Heart right ventricle (tissue), 16 donors: ENCODE data around the gene CMKLR1. TPM values are rescaled to one million over a fixed set of nuclear protein-coding genes. Genes with fewer than 3 reads are reported as not detected.

Experiments
- ATAC-seq, 8 donors: fragments of 200-7000 bp; cut with Tn5 transposase; one replicate each; pipeline ENCODE4 v1.9.1; 2020; ENCODE audit warnings: mild to moderate bottlenecking in 8 of 8, moderate library complexity in 8 of 8, moderate number of reproducible peaks in 1 of 8
- DNase-seq, 2 donors: peaks; one replicate each; pipeline ENCODE4 v3.0.0-alpha.2; 2020
- H3K27ac ChIP-seq, 10 donors: fragments of 200-600 bp; sonication (generic) in 2 of 10; one replicate each; pipeline versions ENCODE4 v1.5.0 to v1.8.0; 2020 to 2022; ENCODE audit warnings: mild to moderate bottlenecking in 3 of 10
- H3K27me3 ChIP-seq, 7 donors: fragments of 200-600 bp; one replicate each; pipeline ENCODE4 v1.8.0; 2021 to 2022; ENCODE audit warnings: mild to moderate bottlenecking in 2 of 7
- H3K36me3 ChIP-seq, 9 donors: fragments of 200-600 bp; sonication (generic) in 1 of 9; one replicate each; pipeline versions ENCODE4 v1.5.0 to v1.8.0; 2020 to 2022; ENCODE audit warnings: mild to moderate bottlenecking in 2 of 9
- H3K4me1 ChIP-seq, 9 donors: fragments of 200-600 bp; sonication (generic) in 1 of 9; one replicate each; pipeline versions ENCODE4 v1.5.0 to v1.8.0; 2020 to 2022; ENCODE audit warnings: mild to moderate bottlenecking in 4 of 9
- H3K4me3 ChIP-seq, 10 donors: fragments of 200-600 bp; sonication (generic) in 2 of 10; one replicate each; pipeline versions ENCODE4 v1.5.0 to v1.8.0; 2020 to 2022; ENCODE audit warnings: mild to moderate bottlenecking in 7 of 10, moderate library complexity in 2 of 10
- H3K9me3 ChIP-seq, 11 donors: fragments of 200-600 bp in 10 of 11; sonication (generic) in 2 of 11; one replicate each; pipeline versions ENCODE4 v1.5.0 to v1.8.0; 2013 to 2022; ENCODE audit warnings: mild to moderate bottlenecking in 2 of 11, control low read depth in 1 of 11, moderate library complexity in 1 of 11
- WGBS, 2 donors: extraction: QIAGEN DNeasy Blood & Tissue Kit; methylation state at CpG; one replicate each; pipeline ENCODE4 v1.1.7; 2013; ENCODE audit warnings: inconsistent platforms in 1 of 2; 5-methylcytosine and 5-hydroxymethylcytosine counted together
- intact Hi-C, 10 donors: fragments of 100-400 bp; cut with DNase I; formaldehyde crosslinking; loops; one replicate each; pipeline versions ENCODE4 v1.11.1 to v1.14.2; 2022
- polyA plus RNA-seq, 2 donors: library from polyadenylated mRNA; stranded (reverse); fragments of 200-250 nt; gene quantifications; one replicate each; pipeline ENCODE4 v1.2.3, GENCODE V29; 2013
- total RNA-seq, 10 donors: library from RNA; stranded (reverse); fragmentation: NEBNext Ultra II Directional in 3 of 10; extraction: Animal tissue kit (Norgen Biotek cat#: 25700) in 3 of 10; gene quantifications; one replicate each; pipeline versions ENCODE4 v1.2.1 to v1.2.4, GENCODE V29; 2021 to 2023
- TF ChIP-seq, protein P1 (sequence below), 9 donors: fragments of 200-600 bp; sonication (generic) in 2 of 9; IDR thresholded peaks; one replicate each; pipeline versions ENCODE4 v1.5.0 to v1.8.0; 2021 to 2022; ENCODE audit warnings: antibody characterized with exemption in 9 of 9, mild to moderate bottlenecking in 5 of 9, moderate library complexity in 1 of 9
- donor health status: Arrhythmogenic right ventricular cardiomyopathy.
- donor health status: ischemic (EF 13 %, LVEDD 7.1; RV severe dilation, severe dysfunction).
- donor health status: healthy with polysubstance abuse.
- donor health status: DM: no; HTN: yes; CAD: no.
- donor health status: DM: no; HTN: no; CAD: no.
- donor health status: ischemic (EF 25% LVEDD 6.9; RV normal size, moderate dysfunction).
- donor health status: ischemic (EF 25% LVEDD 5.7; RV mildly dilated, moderate dysfunction).
- donor health status: healthy.
- donor health status: DM: yes; HTN: yes; CAD: no.
- donor health status: Ischemic cardiomyopathy.
- donor health status: ischemic (EF 35%, LVEDD 5.7; RV mildly dilated, moderate dysfunction).
- donor health status: nonischemic (EF 11% LVEDD 7.7; RV severe dilation, severe dysfunction).
- donor health status: DM: yes; HTN: yes; CAD: no.
- donor health status: PGD.
- donor health status: ischemic (EF 29% LVEDD 5.4; RV normal size, mild dysfunction).
- donor health status: nonischemic (EF 23%, LVEDD 6.1; RV moderate dilation, normal function).

CMKLR1 gene
- total and polyA plus RNA-seq, 12 donors, result 2.2 to 24.0 (median 5.1) TPM

DNA sequence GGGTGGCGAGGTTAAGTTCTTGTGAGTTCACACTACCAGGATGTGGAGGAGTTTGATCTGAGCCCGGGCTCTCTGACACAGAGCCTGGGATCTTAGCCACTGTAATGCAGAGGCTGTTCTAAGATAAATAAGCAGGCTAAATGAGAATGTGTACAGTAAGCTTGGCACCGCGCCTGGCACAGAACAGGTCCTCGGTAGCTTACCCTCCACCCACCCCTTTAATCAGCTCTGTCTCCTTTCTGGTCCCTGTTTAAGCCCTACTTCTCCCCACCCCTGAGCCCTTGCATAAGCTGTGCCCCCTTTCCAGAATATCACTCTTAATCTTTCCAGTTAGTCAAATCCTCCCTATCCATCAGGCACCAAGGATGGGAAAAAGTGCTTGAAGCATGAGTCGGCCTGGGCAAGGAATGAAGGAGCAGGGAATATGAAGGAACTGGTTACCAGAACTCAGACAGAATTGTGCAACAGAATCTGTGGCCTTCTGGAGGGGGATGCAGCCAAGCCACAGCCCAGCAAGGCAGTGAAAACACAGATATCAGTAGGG, 32.8 kb upstream of the CMKLR1 start:
- Histone ChIP-seq H3K27ac (no peak overlapping the region), H3K4me3 (no peak overlapping the region), H3K4me1 (peaks cover 0 to 19% (median 0%) of the 10 kb centered on the region in 9 donors), H3K36me3 (no peaks in the 10 kb centered on the region), H3K27me3 (no peaks in the 10 kb centered on the region), H3K9me3 (peaks cover 0 to 33% (median 8%) of the 10 kb centered on the region in 11 donors)
- TF ChIP-seq, protein P1, sequence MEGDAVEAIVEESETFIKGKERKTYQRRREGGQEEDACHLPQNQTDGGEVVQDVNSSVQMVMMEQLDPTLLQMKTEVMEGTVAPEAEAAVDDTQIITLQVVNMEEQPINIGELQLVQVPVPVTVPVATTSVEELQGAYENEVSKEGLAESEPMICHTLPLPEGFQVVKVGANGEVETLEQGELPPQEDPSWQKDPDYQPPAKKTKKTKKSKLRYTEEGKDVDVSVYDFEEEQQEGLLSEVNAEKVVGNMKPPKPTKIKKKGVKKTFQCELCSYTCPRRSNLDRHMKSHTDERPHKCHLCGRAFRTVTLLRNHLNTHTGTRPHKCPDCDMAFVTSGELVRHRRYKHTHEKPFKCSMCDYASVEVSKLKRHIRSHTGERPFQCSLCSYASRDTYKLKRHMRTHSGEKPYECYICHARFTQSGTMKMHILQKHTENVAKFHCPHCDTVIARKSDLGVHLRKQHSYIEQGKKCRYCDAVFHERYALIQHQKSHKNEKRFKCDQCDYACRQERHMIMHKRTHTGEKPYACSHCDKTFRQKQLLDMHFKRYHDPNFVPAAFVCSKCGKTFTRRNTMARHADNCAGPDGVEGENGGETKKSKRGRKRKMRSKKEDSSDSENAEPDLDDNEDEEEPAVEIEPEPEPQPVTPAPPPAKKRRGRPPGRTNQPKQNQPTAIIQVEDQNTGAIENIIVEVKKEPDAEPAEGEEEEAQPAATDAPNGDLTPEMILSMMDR (IDR thresholded peaks at IDR 0.05), result no peak
- DNase-seq (no peak), ATAC-seq (peak in 1 of 8 donors; percentile 30)
- intact Hi-C loops, result loop anchor here in 1 of 10 donors (1.0 kb wide), 1 partner anchor 8 kb away; no protein-coding TSS in a partner anchor
- 53 to 62% methylated on average over 6 of the region's 6 CpGs for WGBS, 2 donors

DNA sequence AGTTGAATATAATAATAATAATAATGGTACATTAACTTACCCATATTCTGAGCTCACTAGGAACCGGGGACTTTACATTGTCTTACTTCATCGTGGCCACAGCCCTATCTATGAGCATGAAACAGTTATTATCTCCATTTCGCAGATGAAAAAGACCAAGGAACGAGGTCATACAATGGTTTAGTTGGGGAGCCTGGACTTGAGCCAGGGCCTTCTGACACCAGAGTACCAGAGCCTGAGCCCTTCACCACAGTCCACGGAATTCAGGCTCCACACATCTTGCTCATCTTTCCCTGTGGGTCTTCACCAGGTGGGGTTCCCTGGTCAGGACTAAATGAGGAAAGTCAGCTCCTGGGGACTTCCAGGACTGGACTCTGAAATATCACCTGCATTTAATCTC, 31.3 kb upstream of the CMKLR1 start:
- no peaks in the 10 kb centered on the region for H3K36me3 ChIP-seq
- DNase-seq (no peak), ATAC-seq (no peak)
- H3K27me3 ChIP-seq, result no peaks in the 10 kb centered on the region
- peaks cover 0 to 19% (median 0%) of the 10 kb centered on the region in 9 donors for H3K4me1 ChIP-seq
- no peak overlapping the region for H3K4me3 ChIP-seq
- 69 to 80% methylated on average over 5 of the region's 5 CpGs for WGBS, 2 donors
- H3K9me3 ChIP-seq, result peaks cover 0 to 20% (median 8%) of the 10 kb centered on the region in 11 donors
- TF ChIP-seq, protein P1 (IDR thresholded peaks at IDR 0.05), result no peak
- intact Hi-C loops, result no loop called here
- H3K27ac ChIP-seq, result no peak overlapping the region

DNA sequence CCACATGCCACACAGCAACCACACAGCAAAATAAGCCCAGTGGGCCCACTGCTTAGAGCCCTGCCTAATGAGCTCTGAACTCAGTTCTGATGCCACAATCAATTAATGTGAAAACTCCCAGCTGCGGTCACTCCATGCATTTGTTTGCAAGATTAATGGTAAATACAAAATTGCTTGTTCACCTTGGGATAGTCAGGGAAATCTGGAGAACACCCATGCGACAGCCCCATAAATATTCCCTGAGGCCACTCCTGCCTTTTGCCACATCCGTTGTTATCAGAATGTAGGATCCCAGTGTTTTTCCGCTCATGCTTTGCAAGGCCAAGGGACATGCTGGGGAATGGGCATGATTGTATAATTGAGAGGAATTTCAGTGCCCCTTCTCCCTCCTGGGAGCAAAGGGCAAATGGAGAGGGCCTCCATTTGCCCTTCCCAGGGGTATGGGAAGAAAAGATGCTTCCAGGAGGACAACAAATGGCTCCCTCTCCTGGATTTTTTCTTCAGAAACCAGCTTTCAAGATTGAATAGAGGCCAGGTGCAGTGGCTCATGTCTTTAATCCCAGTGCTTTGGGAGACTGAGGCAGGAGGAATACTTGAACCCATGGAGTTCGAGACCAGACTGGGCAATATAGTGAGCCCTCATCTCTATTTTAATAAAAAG, 30.8 kb upstream of the CMKLR1 start:
- ATAC-seq (no peak), DNase-seq (no peak)
- Histone ChIP-seq H3K4me1 (peaks cover 0 to 19% (median 0%) of the 10 kb centered on the region in 9 donors), H3K36me3 (no peaks in the 10 kb centered on the region), H3K9me3 (peaks cover 0 to 19% (median 8%) of the 10 kb centered on the region in 11 donors), H3K27me3 (no peaks in the 10 kb centered on the region), H3K4me3 (no peak overlapping the region), H3K27ac (no peak overlapping the region)
- 78 to 86% methylated on average over 5 of the region's 5 CpGs for WGBS, 2 donors
- TF ChIP-seq, protein P1 (IDR thresholded peaks at IDR 0.05), result no peak
- intact Hi-C loops, result no loop called here

DNA sequence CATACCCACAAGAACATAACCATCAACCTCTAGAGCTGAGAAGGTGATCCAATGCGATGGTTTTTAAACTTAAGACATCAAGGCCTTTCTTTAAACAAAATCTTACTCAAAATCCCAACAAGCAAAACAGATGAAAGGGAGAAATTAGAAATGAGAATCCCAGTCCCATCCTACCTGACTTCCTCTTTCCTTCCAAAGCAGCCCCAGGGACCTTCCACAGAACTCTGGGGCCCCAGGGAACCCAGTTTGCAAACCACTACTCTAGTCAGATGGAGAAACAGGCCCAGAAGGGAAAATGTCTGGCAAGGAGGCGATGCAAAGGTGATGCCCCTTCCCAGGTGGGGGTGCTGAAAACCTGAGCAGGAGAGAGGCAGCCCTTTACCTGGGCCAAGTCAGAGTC, 29.0 kb upstream of the CMKLR1 start:
- peaks cover 0 to 19% (median 0%) of the 10 kb centered on the region in 9 donors for H3K4me1 ChIP-seq
- DNase-seq (no peak), ATAC-seq (no peak)
- TF ChIP-seq, protein P1 (IDR thresholded peaks at IDR 0.05), result no peak
- H3K4me3 ChIP-seq, result no peak overlapping the region
- intact Hi-C loops, result no loop called here
- no peaks in the 10 kb centered on the region for H3K36me3 ChIP-seq
- H3K27ac ChIP-seq, result no peak overlapping the region
- 95 to 96% methylated on average over 2 of the region's 2 CpGs for WGBS, 2 donors
- peaks cover 0 to 5% (median 2%) of the 10 kb centered on the region in 11 donors for H3K9me3 ChIP-seq
- H3K27me3 ChIP-seq, result no peaks in the 10 kb centered on the region
